Keratinocyte (primary cell): ENCODE data around the gene ERC1.
"Not testable (repeated sequence)": the region's sequence is repeated elsewhere in the genome, so short reads cannot be mapped to it uniquely, and the experiment has no call there.

Experiments
- CTCF ChIP-seq, 3 experiments: IDR thresholded peaks in 1 of 3; conservative IDR thresholded peaks in 1 of 3; optimal IDR thresholded peaks in 1 of 3; 2 replicates in 2 of 3; 3 replicates in 1 of 3; pipeline versions ENCODE3 to v1.5.1; 2011; ENCODE audit warnings: low read length in 3 of 3, mild to moderate bottlenecking in 3 of 3, moderate library complexity in 2 of 3, control low read depth in 1 of 3, inconsistent platforms in 1 of 3; ENCODE audit not compliant: insufficient read depth in 2 of 3; ENCODE audit errors: extremely low read depth in 1 of 3
- EZH2 ChIP-seq: IDR thresholded peaks from one replicate; pipeline ENCODE4 v1.6.1; 2012; ENCODE audit warnings: inconsistent platforms, mild to moderate bottlenecking, low read length, moderate library complexity

GRCh38 chr12:1341270-1341669 lies 350.2 kb downstream of the ERC1 start:
- TF ChIP-seq CTCF (optimal IDR thresholded peaks at IDR 0.05 in 1 of 3, IDR thresholded peaks at IDR 0.05 in 1 of 3, conservative IDR thresholded peaks at IDR 0.05 in 1 of 3; ENCODE audit: extremely low read depth in 1 of 3, insufficient read depth in 2 of 3, low read length in 3 of 3); EZH2: not testable (repeated sequence)
